Measurements from ENCODE around the gene GOLPH3L.
A peak's percentile ranks its signal among the peaks of the same experiment; 100 is the strongest.
"Not testable (repeated sequence)": the region's sequence is repeated elsewhere in the genome, so short reads cannot be mapped to it uniquely, and the experiment has no call there.

Gene GOLPH3L

DNA sequence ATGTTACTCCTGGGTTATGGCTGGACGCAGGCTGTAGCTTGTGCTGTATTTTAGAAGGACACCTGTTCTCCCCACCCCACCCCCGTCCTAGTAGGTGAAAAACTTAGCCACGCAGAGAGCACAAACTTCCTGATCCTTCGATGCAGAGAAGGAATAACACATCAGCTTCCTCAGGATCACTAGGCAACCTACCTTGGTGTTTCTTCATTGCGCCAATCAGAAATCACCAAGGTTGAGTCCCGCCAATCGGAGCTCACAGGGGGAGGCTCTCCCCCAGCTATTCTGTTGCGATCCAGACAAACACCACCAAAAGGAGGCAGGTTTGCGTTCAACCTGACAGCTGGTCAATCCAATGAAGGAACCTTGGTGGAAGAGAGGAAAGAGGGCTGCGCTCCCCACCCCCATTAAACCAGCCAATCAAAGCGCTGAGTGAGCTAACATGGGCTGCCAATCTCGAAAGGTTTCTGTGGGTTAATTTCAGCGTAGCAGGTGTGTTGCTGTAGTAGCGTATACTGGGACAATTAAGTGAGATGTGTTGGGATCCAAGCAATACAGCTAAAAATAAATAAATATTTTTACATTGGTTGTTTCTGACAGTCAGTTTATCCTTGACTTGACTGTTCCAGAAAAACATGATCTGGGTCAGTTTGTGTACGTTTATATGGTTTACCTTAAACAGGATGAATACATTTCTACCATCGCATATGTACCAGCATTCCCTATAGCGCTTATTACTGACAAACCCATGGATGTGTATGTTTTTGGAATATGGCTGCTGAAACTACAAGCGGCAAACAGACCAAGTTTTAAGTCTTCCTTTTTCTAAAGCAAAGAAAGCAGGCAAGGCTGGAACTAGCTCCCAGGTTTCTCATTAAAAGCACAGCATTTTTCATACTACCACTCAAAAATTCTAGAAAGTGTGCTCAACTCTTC, at the start of gene GOLPH3L:
GOLPH3L (minus strand) TSS at position 160 of the 933 bp plus-strand sequence. CDS start 2,316 bp downstream, outside the sequence.
- H3K27me3 ChIP-seq (ENCODE audit: control insufficient read depth in 5 of 5, insufficient read depth in 4 of 5, low read length in 5 of 5): no peaks in the 10 kb centered on the region
- no peaks in the 10 kb centered on the region for H3K9me3 ChIP-seq (ENCODE audit: control insufficient read depth in 5 of 5, low read length in 5 of 5)
- H3K9ac ChIP-seq (ENCODE audit: low read length in 5 of 5): peak within 1 kb of the TSS in 4 of 5 donors; percentile 66 to 82 (median 80)
- peak within 1 kb of the TSS; percentile 86 to 99 (median 93) for H3K4me3 ChIP-seq (ENCODE audit: low read depth in 1 of 5, low read length in 5 of 5)
- H3K36me3 ChIP-seq (ENCODE audit: control insufficient read depth in 5 of 5, insufficient read depth in 5 of 5, low read length in 5 of 5): peaks cover 8 to 20% (median 14%) of the 10 kb centered on the region in 5 donors
- no peak within 1 kb of the TSS for H3K27ac ChIP-seq (ENCODE audit: low read depth, low read length)
- H3K4me1 ChIP-seq (ENCODE audit: control insufficient read depth in 5 of 5, insufficient read depth in 5 of 5, low read length in 5 of 5): peaks cover 0 to 19% (median 12%) of the 10 kb centered on the region in 5 donors

DNA sequence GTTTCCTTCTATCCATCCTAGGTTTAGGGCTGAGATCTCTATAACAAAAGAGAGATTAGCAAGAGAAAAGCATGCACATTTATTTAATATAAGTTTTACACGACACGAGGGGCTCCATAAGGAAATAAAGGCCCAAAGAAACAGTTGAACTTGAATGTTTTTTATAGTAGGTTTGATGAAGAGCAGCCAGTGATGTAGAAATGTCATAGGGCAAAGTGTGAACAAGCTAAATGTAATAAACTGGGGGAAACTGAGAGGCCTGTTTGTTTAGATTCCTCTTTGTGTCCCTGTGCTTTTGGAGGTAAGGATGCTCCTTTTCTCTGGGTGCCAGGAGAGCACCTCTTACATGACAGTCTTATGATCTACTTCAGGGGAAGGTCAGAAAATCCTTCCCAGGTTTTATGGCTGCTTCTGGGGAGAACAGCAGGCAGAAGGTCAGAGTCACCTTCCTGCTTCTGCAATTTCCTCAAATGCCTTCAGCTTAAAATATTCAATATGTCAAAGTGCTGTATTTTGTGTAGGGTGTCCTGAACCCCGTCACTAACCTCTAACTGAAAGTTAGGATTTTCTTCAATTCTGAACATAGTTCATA, 33.3 kb upstream of the GOLPH3L start:
- Histone ChIP-seq H3K4me3 (ENCODE audit: low read depth in 1 of 5, low read length in 5 of 5) (no peak overlapping the region), H3K36me3 (ENCODE audit: control insufficient read depth in 5 of 5, insufficient read depth in 5 of 5, low read length in 5 of 5) (peaks cover 0 to 13% (median 0%) of the 10 kb centered on the region in 5 donors)

DNA sequence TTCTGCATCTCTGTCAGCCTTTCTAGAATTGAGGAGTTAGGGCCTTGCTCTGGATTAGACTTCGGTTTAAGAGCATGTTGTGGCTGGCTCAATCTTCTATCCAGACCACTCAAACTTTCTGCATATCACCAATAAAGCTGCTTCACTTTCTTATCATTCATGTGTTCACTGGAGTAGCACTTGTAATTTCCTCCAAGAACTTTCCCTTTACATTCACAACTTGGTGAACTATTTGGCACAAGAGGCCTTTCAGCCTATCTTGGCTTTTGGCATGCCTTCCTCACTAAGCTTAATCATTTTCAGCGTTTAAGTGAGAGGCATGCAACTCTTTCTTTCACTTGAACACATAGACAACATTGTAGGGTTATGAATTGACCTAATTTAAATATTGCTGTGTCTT, 27.4 kb upstream of the GOLPH3L start:
- no peaks in the 10 kb centered on the region for H3K9me3 ChIP-seq (ENCODE audit: control insufficient read depth in 5 of 5, low read length in 5 of 5)
- H3K27me3 ChIP-seq (ENCODE audit: control insufficient read depth in 5 of 5, insufficient read depth in 4 of 5, low read length in 5 of 5): no peaks in the 10 kb centered on the region

More for the DNA sequence above, 33.3 kb upstream of the GOLPH3L start:
- Histone ChIP-seq H3K9me3 (ENCODE audit: control insufficient read depth in 5 of 5, low read length in 5 of 5) (no peaks in the 10 kb centered on the region), H3K4me1 (ENCODE audit: control insufficient read depth in 5 of 5, insufficient read depth in 5 of 5, low read length in 5 of 5) (no peaks in the 10 kb centered on the region), H3K9ac (ENCODE audit: low read length in 5 of 5) (no peak overlapping the region), H3K27ac (ENCODE audit: low read depth, low read length) (no peak overlapping the region), H3K27me3 (ENCODE audit: control insufficient read depth in 5 of 5, insufficient read depth in 4 of 5, low read length in 5 of 5) (no peaks in the 10 kb centered on the region)

DNA sequence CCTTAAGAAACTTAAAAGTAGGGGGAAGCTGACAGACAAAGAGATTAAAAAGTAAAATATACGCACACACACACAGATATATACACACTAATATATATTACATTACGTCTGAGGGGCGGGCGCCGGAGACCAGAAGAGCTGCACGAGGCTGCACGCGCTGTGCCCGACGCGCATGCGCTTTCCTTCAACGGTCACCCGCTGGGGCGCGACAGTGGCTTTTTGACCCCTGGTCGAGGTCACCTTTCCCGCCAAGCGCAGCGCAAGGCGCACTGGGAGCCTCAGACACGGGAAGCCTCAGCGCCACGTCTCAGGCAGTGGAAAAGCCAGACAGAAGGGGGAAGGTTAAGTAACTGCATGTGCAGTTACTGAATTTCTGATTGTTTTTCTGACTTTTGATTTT, 23.7 kb upstream of the GOLPH3L start, which contains the start of gene HORMAD1:
HORMAD1 (minus strand) TSS at position 193 of the 400 bp plus-strand sequence. CDS start 1,390 bp downstream, outside the sequence.
- H3K4me1 ChIP-seq (ENCODE audit: control insufficient read depth in 5 of 5, insufficient read depth in 5 of 5, low read length in 5 of 5): no peaks in the 10 kb centered on the region
- H3K27me3 ChIP-seq (ENCODE audit: control insufficient read depth in 5 of 5, insufficient read depth in 4 of 5, low read length in 5 of 5): no peaks in the 10 kb centered on the region
- H3K9ac ChIP-seq (ENCODE audit: low read length in 5 of 5): no peak within 1 kb of the TSS
- no peaks in the 10 kb centered on the region for H3K36me3 ChIP-seq (ENCODE audit: control insufficient read depth in 5 of 5, insufficient read depth in 5 of 5, low read length in 5 of 5)
- no peak within 1 kb of the TSS for H3K4me3 ChIP-seq (ENCODE audit: low read depth in 1 of 5, low read length in 5 of 5)
- no peak within 1 kb of the TSS for H3K27ac ChIP-seq (ENCODE audit: low read depth, low read length)
- no peaks in the 10 kb centered on the region for H3K9me3 ChIP-seq (ENCODE audit: control insufficient read depth in 5 of 5, low read length in 5 of 5)

More for the DNA sequence above, 27.4 kb upstream of the GOLPH3L start:
- H3K4me1 ChIP-seq (ENCODE audit: control insufficient read depth in 5 of 5, insufficient read depth in 5 of 5, low read length in 5 of 5): no peaks in the 10 kb centered on the region
- H3K36me3 ChIP-seq (ENCODE audit: control insufficient read depth in 5 of 5, insufficient read depth in 5 of 5, low read length in 5 of 5): no peaks in the 10 kb centered on the region
- H3K4me3 ChIP-seq (ENCODE audit: low read depth in 1 of 5, low read length in 5 of 5): no peak overlapping the region
- H3K9ac ChIP-seq (ENCODE audit: low read length in 5 of 5): no peak overlapping the region
- H3K27ac ChIP-seq (ENCODE audit: low read depth, low read length): no peak overlapping the region

DNA sequence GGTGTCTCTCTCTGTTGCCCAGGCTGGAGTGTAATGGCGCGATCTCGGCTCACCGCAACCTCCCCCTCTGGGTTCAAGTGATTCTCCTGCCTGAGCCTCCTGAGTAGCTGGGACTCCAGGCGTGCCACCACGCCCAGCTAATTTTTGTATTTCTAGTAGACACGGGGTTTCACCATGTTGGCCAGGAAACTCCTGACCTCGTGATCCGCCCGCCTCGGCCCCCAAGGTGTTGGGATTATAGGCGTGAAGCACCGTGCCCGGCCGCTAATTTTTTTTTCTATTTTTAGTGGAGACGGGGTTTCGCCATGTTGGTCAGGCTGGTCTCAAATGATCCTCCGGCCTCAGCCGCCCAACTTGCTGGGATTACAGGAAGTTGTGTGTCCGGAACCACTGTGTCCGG, 23.1 kb upstream of the GOLPH3L start:
- Histone ChIP-seq H3K27me3 (ENCODE audit: control insufficient read depth in 5 of 5, insufficient read depth in 4 of 5, low read length in 5 of 5) (no peaks in the 10 kb centered on the region), H3K9me3 (ENCODE audit: control insufficient read depth in 5 of 5, low read length in 5 of 5) (no peaks in the 10 kb centered on the region), H3K36me3 (ENCODE audit: control insufficient read depth in 5 of 5, insufficient read depth in 5 of 5, low read length in 5 of 5) (no peaks in the 10 kb centered on the region), H3K4me1 (ENCODE audit: control insufficient read depth in 5 of 5, insufficient read depth in 5 of 5, low read length in 5 of 5) (no peaks in the 10 kb centered on the region), H3K27ac (ENCODE audit: low read depth, low read length) (no peak overlapping the region), H3K4me3 (ENCODE audit: low read depth in 1 of 5, low read length in 5 of 5) (no peak overlapping the region), H3K9ac (ENCODE audit: low read length in 5 of 5) (no peak overlapping the region)

DNA sequence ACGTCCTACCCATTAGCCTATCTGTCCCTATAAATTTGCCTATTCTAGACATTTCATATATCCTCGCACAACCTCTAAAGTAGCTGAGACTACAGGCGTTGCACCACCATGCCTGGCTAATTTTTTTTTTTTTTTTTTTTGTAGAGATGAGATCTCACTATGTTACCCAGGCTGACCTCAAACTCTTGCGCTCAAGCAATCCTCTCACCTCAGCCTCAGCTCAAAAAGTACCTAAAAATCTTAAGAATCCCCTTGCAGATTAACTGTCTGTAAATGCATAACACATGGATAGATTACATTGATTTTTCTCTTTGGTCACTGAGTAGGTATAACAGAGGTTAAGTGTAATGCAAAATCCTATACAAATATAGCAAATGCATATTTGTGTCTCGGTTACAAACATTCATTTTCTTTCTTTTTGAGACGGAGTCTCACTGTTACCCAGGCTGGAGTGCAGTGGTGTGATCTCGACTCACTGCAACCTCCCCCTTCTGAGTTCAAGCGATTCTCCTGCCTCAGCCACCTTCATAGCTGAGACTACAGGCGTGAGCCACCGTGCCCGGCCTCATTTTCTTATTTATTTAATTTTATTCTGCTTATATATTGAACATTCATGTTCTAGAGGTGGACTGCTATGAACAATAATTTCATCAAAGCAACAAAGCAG, 21.4 kb upstream of the GOLPH3L start:
- no peak overlapping the region for H3K4me3 ChIP-seq (ENCODE audit: low read depth in 1 of 5, low read length in 5 of 5)
- H3K9ac ChIP-seq (ENCODE audit: low read length in 5 of 5): no peak overlapping the region
- no peak overlapping the region for H3K27ac ChIP-seq (ENCODE audit: low read depth, low read length)
- H3K4me1 ChIP-seq (ENCODE audit: control insufficient read depth in 5 of 5, insufficient read depth in 5 of 5, low read length in 5 of 5): no peaks in the 10 kb centered on the region
- no peaks in the 10 kb centered on the region for H3K27me3 ChIP-seq (ENCODE audit: control insufficient read depth in 5 of 5, insufficient read depth in 4 of 5, low read length in 5 of 5)
- H3K9me3 ChIP-seq (ENCODE audit: control insufficient read depth in 5 of 5, low read length in 5 of 5): no peaks in the 10 kb centered on the region
- no peaks in the 10 kb centered on the region for H3K36me3 ChIP-seq (ENCODE audit: control insufficient read depth in 5 of 5, insufficient read depth in 5 of 5, low read length in 5 of 5)

DNA sequence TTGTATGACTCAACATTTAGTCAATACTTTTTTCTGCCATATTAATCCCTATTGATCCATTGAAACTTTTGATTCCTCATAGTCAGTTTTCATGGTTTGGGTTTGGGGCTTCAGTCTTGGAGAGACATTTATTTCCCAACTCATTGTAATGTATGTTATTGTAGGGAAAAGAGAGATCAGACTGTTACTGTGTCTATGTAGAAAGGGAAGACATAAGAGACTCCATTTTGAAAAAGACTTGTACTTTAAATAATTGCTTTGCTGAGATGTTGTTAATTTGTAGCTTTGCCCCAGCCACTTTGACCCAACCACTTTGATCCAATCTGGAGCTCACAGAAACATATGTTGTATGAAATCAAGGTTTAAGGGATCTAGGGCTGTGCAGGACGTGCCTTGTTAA, 12.1 kb upstream of the GOLPH3L start:
- H3K4me1 ChIP-seq (ENCODE audit: control insufficient read depth in 5 of 5, insufficient read depth in 5 of 5, low read length in 5 of 5); H3K27me3 ChIP-seq (ENCODE audit: control insufficient read depth in 5 of 5, insufficient read depth in 4 of 5, low read length in 5 of 5); H3K9ac ChIP-seq (ENCODE audit: low read length in 5 of 5); H3K27ac ChIP-seq (ENCODE audit: low read depth, low read length); H3K36me3 ChIP-seq (ENCODE audit: control insufficient read depth in 5 of 5, insufficient read depth in 5 of 5, low read length in 5 of 5); H3K4me3 ChIP-seq (ENCODE audit: low read depth in 1 of 5, low read length in 5 of 5); H3K9me3 ChIP-seq (ENCODE audit: control insufficient read depth in 5 of 5, low read length in 5 of 5): not testable (repeated sequence)

DNA sequence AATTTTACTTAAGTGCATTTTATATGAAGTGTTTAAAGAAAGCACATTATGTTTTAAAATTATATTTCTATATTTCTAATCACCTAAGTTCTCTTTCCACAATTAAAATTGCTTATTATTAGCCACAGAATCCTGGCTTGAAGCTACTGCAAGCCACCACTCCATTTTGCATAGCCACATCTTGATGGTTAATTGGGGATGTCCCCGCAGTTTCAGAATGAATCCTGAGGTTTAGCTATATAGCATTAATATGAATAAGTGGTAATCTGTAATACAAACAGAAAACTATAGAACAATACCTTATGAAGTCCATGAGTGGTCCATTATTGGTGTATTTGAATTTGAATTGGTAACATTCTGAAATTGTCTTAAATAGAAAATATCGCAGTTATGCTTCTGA, 11.6 kb upstream of the GOLPH3L start:
- H3K36me3 ChIP-seq (ENCODE audit: control insufficient read depth in 5 of 5, insufficient read depth in 5 of 5, low read length in 5 of 5): no peaks in the 10 kb centered on the region
- no peak overlapping the region for H3K27ac ChIP-seq (ENCODE audit: low read depth, low read length)
- no peaks in the 10 kb centered on the region for H3K4me1 ChIP-seq (ENCODE audit: control insufficient read depth in 5 of 5, insufficient read depth in 5 of 5, low read length in 5 of 5)
- H3K27me3 ChIP-seq (ENCODE audit: control insufficient read depth in 5 of 5, insufficient read depth in 4 of 5, low read length in 5 of 5): no peaks in the 10 kb centered on the region
- no peak overlapping the region for H3K4me3 ChIP-seq (ENCODE audit: low read depth in 1 of 5, low read length in 5 of 5)
- H3K9ac ChIP-seq (ENCODE audit: low read length in 5 of 5): no peak overlapping the region
- no peaks in the 10 kb centered on the region for H3K9me3 ChIP-seq (ENCODE audit: control insufficient read depth in 5 of 5, low read length in 5 of 5)

DNA sequence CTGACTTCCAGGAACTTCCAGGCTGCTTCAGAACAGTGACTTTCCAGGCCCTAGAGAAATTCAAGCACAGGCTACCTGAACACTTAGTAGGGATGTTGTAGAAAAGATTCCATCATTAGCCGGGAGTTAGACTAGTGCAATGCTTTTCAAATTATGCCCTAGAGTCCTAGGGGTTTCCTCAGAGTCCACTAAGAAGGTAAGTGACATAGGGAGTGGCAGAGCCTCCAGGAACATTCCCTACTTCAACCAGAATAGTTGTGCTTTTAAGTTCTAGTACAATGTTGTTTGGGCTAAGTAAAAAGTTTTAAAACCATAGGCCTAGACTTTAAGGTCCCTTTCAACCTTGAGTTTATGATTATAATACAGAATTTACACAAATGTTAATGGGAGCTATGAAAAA, 9.1 kb upstream of the GOLPH3L start:
- H3K9me3 ChIP-seq (ENCODE audit: control insufficient read depth in 5 of 5, low read length in 5 of 5): no peaks in the 10 kb centered on the region
- no peak overlapping the region for H3K4me3 ChIP-seq (ENCODE audit: low read depth in 1 of 5, low read length in 5 of 5)
- no peak overlapping the region for H3K27ac ChIP-seq (ENCODE audit: low read depth, low read length)
- H3K4me1 ChIP-seq (ENCODE audit: control insufficient read depth in 5 of 5, insufficient read depth in 5 of 5, low read length in 5 of 5): no peaks in the 10 kb centered on the region
- H3K27me3 ChIP-seq (ENCODE audit: control insufficient read depth in 5 of 5, insufficient read depth in 4 of 5, low read length in 5 of 5): no peaks in the 10 kb centered on the region
- H3K9ac ChIP-seq (ENCODE audit: low read length in 5 of 5): no peak overlapping the region
- no peaks in the 10 kb centered on the region for H3K36me3 ChIP-seq (ENCODE audit: control insufficient read depth in 5 of 5, insufficient read depth in 5 of 5, low read length in 5 of 5)

DNA sequence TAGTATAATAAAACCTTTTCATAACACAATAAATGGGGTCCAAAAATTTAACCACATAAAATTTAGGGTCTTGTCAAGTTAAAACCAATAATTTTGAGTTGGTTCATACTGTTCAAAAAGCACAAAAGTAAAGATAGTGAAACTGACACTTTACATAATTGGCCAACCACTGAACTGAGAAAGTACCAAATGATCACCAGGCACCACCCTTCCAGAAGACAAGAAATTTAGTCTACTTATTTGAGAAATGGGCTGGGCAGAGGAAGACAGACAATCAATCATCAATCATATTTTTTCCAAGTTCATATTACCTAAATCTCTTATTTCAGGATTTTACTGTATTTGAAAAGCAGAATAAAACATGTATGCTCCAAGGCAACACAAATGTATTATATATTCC, 6.5 kb upstream of the GOLPH3L start:
- Histone ChIP-seq H3K4me1 (ENCODE audit: control insufficient read depth in 5 of 5, insufficient read depth in 5 of 5, low read length in 5 of 5) (no peaks in the 10 kb centered on the region), H3K27ac (ENCODE audit: low read depth, low read length) (no peak overlapping the region), H3K9me3 (ENCODE audit: control insufficient read depth in 5 of 5, low read length in 5 of 5) (no peaks in the 10 kb centered on the region), H3K4me3 (ENCODE audit: low read depth in 1 of 5, low read length in 5 of 5) (no peak overlapping the region), H3K9ac (ENCODE audit: low read length in 5 of 5) (no peak overlapping the region), H3K36me3 (ENCODE audit: control insufficient read depth in 5 of 5, insufficient read depth in 5 of 5, low read length in 5 of 5) (no peaks in the 10 kb centered on the region), H3K27me3 (ENCODE audit: control insufficient read depth in 5 of 5, insufficient read depth in 4 of 5, low read length in 5 of 5) (no peaks in the 10 kb centered on the region)

All from subcutaneous abdominal adipose tissue (tissue), 5 donors.